ENCODE data around the gene DIP2A. TPM values are rescaled to one million over a fixed set of nuclear protein-coding genes. Genes with fewer than 3 reads are reported as not detected.

Gene DIP2A
- total and polyA plus RNA-seq, 2 of the 8 experiments (the other 6 are each of a cell fraction or from before 2014, with no cell fraction given): 16.0 to 27.1 TPM

DNA sequence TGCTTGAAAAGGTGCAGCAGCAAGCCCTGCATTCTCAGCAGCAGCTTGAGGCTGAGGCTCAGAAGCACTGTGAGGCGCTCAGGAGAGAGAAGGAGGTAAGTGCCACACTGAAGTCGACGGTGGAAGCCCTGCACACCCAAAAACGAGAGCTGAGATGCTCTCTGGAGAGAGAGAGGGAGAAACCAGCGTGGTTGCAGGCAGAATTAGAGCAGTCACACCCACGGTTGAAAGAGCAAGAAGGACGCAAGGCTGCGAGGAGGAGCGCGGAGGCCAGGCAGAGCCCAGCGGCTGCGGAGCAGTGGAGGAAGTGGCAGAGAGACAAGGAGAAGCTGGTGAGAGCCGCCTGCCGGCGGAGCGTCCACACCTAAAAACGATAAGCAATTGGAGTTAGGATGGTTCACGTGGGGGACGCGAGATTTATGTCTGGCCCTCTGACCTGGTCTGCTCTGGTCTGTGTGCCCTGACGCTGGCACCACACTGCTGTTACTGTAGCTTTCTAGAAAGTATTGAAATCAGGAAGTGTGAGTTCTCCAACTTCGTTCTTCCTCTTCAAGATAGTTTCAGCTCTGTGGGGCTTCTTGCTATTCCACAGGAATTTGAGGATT, 26.7 kb upstream of the DIP2A start:
- Histone ChIP-seq H4K5ac (ENCODE audit: insufficient read length, low read depth, low read length) (no peak overlapping the region), H3K27ac (ENCODE audit: low read depth, low read length) (no peak overlapping the region), H3K56ac (replicated peaks; ENCODE audit: insufficient read length, low read depth, low read length) (no peak overlapping the region), H3K27me3 (replicated peaks in 1 of 4; ENCODE audit: control insufficient read depth in 3 of 4, extremely low read depth in 1 of 4, insufficient read depth in 3 of 4, low read length in 3 of 4) (no peaks in the 10 kb centered on the region), H3K9ac (replicated peaks in 1 of 4; ENCODE audit: extremely low read depth in 1 of 4, low read depth in 3 of 4, low read length in 3 of 4) (no peak overlapping the region), H2BK5ac (ENCODE audit: low read depth, low read length) (no peak overlapping the region), H4K20me1 (replicated peaks in 1 of 2; ENCODE audit: control insufficient read depth in 1 of 2, insufficient read depth in 2 of 2, low read length in 2 of 2) (peaks cover under 1 to 6% of the 10 kb centered on the region in 2 experiments), H2BK15ac (ENCODE audit: low read length) (no peak overlapping the region), H3K79me1 (ENCODE audit: low read depth, low read length) (peaks cover 2% of the 10 kb centered on the region; the same call in 1 of the 2 replicates), H2BK20ac (ENCODE audit: low read length) (no peak overlapping the region), H3K18ac (ENCODE audit: extremely low read depth, low read length) (no peak overlapping the region), H4K8ac (ENCODE audit: extremely low read depth, insufficient read depth, low read length) (no peak overlapping the region), H3K23ac (ENCODE audit: insufficient read length) (no peak overlapping the region), H3K23me2 (ENCODE audit: low read depth, low read length) (no peaks in the 10 kb centered on the region), H3K14ac (ENCODE audit: insufficient read length) (no peak overlapping the region), H3K9me3 (ENCODE audit: insufficient read depth in 2 of 2, low read depth in 1 of 2, low read length in 1 of 2) (no peaks in the 10 kb centered on the region), H2AFZ (ENCODE audit: low read length) (no peak overlapping the region), H3K4me2 (ENCODE audit: insufficient read depth in 1 of 2, low read depth in 2 of 2, low read length in 2 of 2) (no peak overlapping the region), H4K91ac (replicated peaks; ENCODE audit: insufficient read length, low read length) (no peak overlapping the region), H3K4me3 (ENCODE audit: extremely low read depth in 1 of 4, insufficient read depth in 2 of 4, low read depth in 3 of 4, low read length in 4 of 4) (no peak overlapping the region), H3K4me1 (replicated peaks in 1 of 4; ENCODE audit: control insufficient read depth in 3 of 4, insufficient read depth in 4 of 4, low read length in 3 of 4) (no peaks in the 10 kb centered on the region; a peak in 1 of 7 replicates), H3K36me3 (ENCODE audit: control insufficient read depth in 2 of 4, insufficient read depth in 4 of 4, low read length in 3 of 4) (peaks cover 12 to 54% (median 28%) of the 10 kb centered on the region in 4 experiments), H3K4ac (replicated peaks; ENCODE audit: insufficient read length, low read depth, low read length) (no peak overlapping the region), H2BK12ac (ENCODE audit: low read depth, low read length) (no peak overlapping the region), H2BK120ac (replicated peaks; ENCODE audit: low read depth, low read length) (no peak overlapping the region), H3K79me2 (ENCODE audit: control insufficient read depth in 1 of 2, insufficient read depth in 2 of 2, low read length in 2 of 2) (no peaks in the 10 kb centered on the region), H2AK5ac (ENCODE audit: low read depth, low read length) (no peak overlapping the region)
- FAIRE-seq (no peak), DNase-seq (ENCODE audit: low read depth in 1 of 2, low spot score in 2 of 2) (no peak)
- ChIA-PET CTCF (ENCODE audit: partially characterized antibody) (interaction anchor here (1.2 kb wide), 1 partner anchor 11 kb away, joined by 3 read pairs; no protein-coding TSS in a partner anchor), POLR2A (ENCODE audit: partially characterized antibody) (interaction anchor here (0.8 to 1.3 kb wide), 3 partner anchors 11 to 132 kb away, joined by 3 to 7 read pairs (median 4); no protein-coding TSS in a partner anchor)
- 94% methylated on average over 22 of the region's 22 CpGs; no CpG with 5 or more reads in 1 of the 2 experiments for WGBS, 2 experiments (ENCODE audit: extremely low coverage in 1 of 2, insufficient coverage in 1 of 2, insufficient read length in 1 of 2, insufficient replicate concordance in 2 of 2, low coverage in 1 of 2, low lambda C conversion rate in 2 of 2, missing lambda C conversion rate in 1 of 2)
- TF ChIP-seq ZNF274 (IDR thresholded peaks at IDR 0.05; ENCODE audit: borderline replicate concordance, extremely low read depth, low read length) (no peak), SUZ12 (IDR thresholded peaks at IDR 0.05; ENCODE audit: low read length) (no peak), RAD21 (IDR thresholded peaks at IDR 0.05 in 1 of 2, conservative IDR thresholded peaks at IDR 0.05 in 1 of 2; ENCODE audit: low read depth in 2 of 2, low read length in 2 of 2) (no peak), RNF2 (IDR thresholded peaks at IDR 0.05; ENCODE audit: borderline replicate concordance, low read depth, low read length, missing control alignments, poor library complexity, severe bottlenecking) (no peak), POU5F1 (IDR thresholded peaks at IDR 0.05; ENCODE audit: low read depth, low read length) (no peak), ATF2 (IDR thresholded peaks at IDR 0.05; ENCODE audit: low read length) (no peak), KDM4A (IDR thresholded peaks at IDR 0.05; ENCODE audit: low read depth, low read length, severe bottlenecking) (no peak), CTBP2 (IDR thresholded peaks at IDR 0.05; ENCODE audit: borderline replicate concordance, insufficient read depth, insufficient read length, low read length) (no peak), SP1 (IDR thresholded peaks at IDR 0.05; ENCODE audit: low read depth, low read length) (no peak), MAX (IDR thresholded peaks at IDR 0.05) (no peak)
